Kidney capillary endothelial cell (primary cell): ENCODE measurements around the gene ANKRD45.
"Not testable (repeated sequence)": the region's sequence is repeated elsewhere in the genome, so short reads cannot be mapped to it uniquely, and the experiment has no call there.

Experiments used
- DNase-seq: peaks from one replicate; pipeline ENCODE4 v3.0.0-alpha.2; 2018; ENCODE audit warnings: low spot score

The ANKRD45 gene

GRCh38 chr1:173642450-173643139 lies 27.1 kb downstream of the ANKRD45 start:
- not testable (repeated sequence) for DNase-seq

- no peak for DNase-seq
Observed at GRCh38 chr1:173639102-173639501, 30.5 kb downstream of the ANKRD45 start.

- no peak for DNase-seq
Observed at GRCh38 chr1:173638043-173639021, 31.3 kb downstream of the ANKRD45 start.

GRCh38 chr1:173637236-173638042 lies 32.2 kb downstream of the ANKRD45 start:
- not testable (repeated sequence) for DNase-seq

- DNase-seq: no peak
Observed at GRCh38 chr1:173635116-173635515, 34.5 kb downstream of the ANKRD45 start, which contains the start of gene TEX50. Gene TEX50, plus strand, starts transcription at chr1:173635338. Its CDS starts 184 bp downstream, at chr1:173635522.

GRCh38 chr1:173628888-173629287 lies 40.8 kb downstream of the ANKRD45 start:
- DNase-seq: no peak

GRCh38 chr1:173627269-173627668 lies 42.4 kb downstream of the ANKRD45 start:
- no peak for DNase-seq

- no peak for DNase-seq
Observed at GRCh38 chr1:173616859-173617258, 52.8 kb downstream of the ANKRD45 start.

GRCh38 chr1:173613086-173613485 lies 56.6 kb downstream of the ANKRD45 start:
- DNase-seq: not testable (repeated sequence)

- DNase-seq: no peak
Observed at GRCh38 chr1:173608503-173609216, 61.0 kb downstream of the ANKRD45 start.

GRCh38 chr1:173603056-173603591 lies 66.5 kb downstream of the ANKRD45 start, which contains the start of gene SLC9C2:
Gene SLC9C2, minus strand, starts transcription at chr1:173603072. Its CDS starts 1,296 bp downstream, at chr1:173601776.
- no peak for DNase-seq

GRCh38 chr1:173601588-173601987 lies 68.1 kb downstream of the ANKRD45 start:
- DNase-seq: no peak

GRCh38 chr1:173596097-173596825 lies 73.4 kb downstream of the ANKRD45 start:
- no peak for DNase-seq

- not testable (repeated sequence) for DNase-seq
Observed at GRCh38 chr1:173591138-173591537, 78.5 kb downstream of the ANKRD45 start.

- DNase-seq: no peak
Observed at GRCh38 chr1:173590557-173590956, 79.1 kb downstream of the ANKRD45 start.

GRCh38 chr1:173581383-173582079 lies 88.1 kb downstream of the ANKRD45 start:
- DNase-seq: no peak

- DNase-seq: no peak
Observed at GRCh38 chr1:173580658-173581057, 89.0 kb downstream of the ANKRD45 start.

- no peak for DNase-seq
Observed at GRCh38 chr1:173580071-173580470, 89.6 kb downstream of the ANKRD45 start.

GRCh38 chr1:173573596-173573995 lies 96.1 kb downstream of the ANKRD45 start:
- DNase-seq: no peak
